Activated CD8-positive, alpha-beta memory T cell treated with anti-CD3 and anti-CD28 coated beads, Interleukin-2, amount 50 U/mL, for 1 hour (primary cell): ENCODE data around the gene ARHGAP24.
"Not testable (repeated sequence)": the region's sequence is repeated elsewhere in the genome, so short reads cannot be mapped to it uniquely, and the experiment has no call there.

ENCODE experiments used
- DNase-seq: peaks from one replicate; pipeline ENCODE4 v3.0.0-alpha.2; 2020; ENCODE audit errors: extremely low read depth

Gene ARHGAP24

DNA sequence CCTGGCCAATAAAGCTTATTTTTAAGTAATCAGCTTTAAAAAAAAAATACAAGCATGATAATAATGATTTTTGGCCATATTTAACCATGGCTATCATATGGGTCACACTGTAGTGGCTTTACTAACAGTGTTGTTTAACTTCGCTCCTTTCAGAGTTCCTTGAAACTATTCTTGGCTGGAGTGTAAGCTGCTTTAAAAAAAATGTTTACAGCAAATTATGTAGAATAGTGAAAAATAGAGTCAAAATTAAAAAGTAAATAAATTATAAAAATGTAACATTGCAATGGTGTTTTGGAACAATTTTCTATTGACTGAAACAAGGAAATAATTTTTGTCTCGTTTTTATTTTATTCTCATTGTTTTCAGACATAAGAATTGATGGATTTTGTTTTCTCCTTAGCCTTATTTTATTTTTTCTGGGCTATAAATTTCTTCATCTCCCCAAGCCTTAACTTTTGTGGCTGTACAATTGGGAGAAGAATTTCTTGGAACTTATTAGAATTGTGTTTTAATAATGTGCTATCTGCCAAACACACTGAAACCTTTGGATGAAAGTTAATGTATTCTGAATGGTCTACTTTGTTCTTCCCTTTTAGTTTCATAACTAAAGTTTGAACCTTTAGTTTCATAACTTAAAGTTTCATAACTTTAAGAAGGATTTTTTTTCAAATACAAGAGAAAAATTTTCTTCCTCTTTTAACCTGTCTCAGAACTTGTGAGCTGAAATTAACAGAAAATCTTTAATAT is 182.0 kb downstream of the ARHGAP24 start:
- DNase-seq = no peak

DNA sequence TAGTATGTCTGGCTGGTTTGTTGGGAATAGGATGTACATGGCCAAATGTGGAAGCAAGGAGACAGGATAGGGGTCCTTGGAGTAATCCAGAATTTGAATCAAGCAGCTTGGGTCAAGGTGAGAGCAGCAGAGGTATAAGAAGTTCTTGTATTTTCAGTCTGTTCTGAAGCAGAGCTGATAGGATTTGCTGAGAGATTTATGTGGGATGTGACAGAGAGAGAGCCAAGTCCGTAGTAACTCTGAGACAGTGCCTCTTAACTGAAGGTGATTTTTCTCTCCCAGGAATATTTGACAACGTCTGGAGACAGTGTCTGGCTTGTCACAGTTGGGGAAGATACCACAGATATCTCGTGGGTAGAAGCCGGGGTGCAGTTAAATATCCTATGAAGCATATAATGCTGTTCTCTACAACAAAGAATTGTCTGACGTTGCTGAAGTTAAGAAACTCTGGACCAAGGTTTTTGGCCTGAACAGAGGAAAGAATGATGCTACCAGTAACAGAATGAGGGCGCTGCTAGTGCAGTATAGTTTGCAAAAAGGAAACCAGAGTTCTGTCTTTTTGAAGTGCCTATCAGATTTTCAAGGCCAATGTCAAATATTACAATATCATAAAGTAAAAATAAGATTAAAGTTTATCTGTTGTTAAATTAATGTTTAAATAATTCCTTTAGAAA is 184.0 kb downstream of the ARHGAP24 start:
- no peak for DNase-seq

DNA sequence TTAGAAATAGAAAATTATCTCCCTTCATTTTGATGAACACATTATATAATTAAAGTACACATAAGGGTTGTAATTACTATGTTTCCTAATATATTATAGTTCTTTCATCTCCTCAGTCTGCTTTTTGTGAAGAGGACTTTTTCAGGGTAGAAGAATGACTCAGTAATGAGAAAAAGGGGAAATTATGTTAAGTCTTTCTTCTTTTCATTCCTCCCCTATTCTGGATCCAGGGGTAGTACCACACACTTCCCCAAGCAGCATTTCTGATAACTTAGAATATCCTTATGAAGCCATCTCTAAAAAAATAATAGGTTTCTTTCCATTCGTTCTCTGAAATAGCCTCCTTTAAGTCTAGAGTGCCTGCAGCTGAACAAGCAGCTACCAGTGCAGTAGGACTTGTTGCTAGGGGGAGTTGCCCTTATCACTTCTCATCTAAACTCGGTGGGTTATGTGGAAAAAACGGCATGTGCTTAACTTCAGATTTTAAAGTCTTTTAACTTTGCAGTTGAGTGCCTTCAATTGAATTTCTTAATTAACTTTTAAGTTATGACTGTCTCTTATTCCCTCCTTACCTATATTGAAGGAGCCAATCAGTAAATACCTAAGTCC is 184.8 kb downstream of the ARHGAP24 start:
- DNase-seq = no peak

DNA sequence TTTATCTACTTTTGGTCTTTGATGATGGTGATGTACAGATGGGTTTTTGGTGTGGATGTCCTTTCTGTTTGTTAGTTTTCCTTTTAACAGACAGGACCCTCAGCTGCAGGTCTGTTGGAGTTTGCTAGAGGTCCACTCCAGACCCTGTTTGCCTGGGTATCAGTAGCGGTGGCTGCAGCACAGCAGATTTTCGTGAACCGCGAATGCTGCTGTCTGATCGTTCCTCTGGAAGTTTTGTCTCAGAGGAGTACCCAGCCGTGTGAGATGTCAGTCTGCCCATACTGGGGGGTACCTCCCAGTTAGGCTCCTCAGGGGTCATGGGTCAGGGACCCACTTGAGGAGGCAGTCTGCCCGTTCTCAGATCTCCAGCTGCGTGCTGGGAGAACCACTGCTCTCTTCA is 191.7 kb downstream of the ARHGAP24 start:
- not testable (repeated sequence) for DNase-seq

DNA sequence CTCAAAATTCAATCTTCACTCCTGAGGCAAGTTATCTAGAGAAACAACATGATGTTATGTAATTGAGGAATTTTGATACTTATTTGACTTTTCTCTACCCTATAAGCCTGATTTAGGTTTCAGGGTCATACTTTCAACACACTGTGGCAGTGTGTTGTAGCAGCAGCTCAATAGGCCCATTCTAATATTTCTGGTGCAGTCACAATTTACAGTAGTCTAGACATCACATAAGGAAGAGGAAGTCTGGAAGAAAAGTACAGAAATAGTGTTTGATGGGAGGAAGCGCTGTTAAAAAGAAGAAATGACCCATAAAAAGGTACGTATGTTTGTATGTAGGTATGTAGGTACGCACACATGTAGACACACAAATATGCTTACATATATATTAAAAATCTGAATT is 194.3 kb downstream of the ARHGAP24 start:
- no peak for DNase-seq

DNA sequence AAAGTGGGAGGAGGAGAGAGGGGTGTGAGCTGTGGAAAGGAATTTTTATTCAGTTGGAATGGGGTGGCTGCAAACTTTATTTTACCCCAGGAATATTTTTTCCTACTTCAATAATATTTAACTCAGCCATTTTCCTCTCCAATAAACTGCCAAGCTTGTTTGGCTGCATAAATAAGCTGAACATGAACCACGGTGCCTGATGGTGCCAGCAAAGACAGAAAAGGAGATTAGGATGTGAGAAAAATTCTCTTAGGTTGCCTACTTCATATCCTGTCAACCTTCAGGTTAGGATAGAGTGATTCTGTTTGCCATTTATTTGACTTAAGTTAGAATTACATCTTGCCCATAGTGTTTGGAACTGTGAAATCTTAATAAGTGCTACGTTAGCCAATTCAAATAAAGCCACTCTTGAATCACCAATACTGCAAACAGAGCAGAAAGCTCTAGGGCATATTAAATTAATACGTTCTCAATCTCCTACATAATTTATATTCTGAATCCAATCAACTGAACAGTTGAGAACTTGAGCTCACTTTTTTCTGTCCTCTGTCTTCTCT is 195.1 kb downstream of the ARHGAP24 start:
- no peak for DNase-seq

DNA sequence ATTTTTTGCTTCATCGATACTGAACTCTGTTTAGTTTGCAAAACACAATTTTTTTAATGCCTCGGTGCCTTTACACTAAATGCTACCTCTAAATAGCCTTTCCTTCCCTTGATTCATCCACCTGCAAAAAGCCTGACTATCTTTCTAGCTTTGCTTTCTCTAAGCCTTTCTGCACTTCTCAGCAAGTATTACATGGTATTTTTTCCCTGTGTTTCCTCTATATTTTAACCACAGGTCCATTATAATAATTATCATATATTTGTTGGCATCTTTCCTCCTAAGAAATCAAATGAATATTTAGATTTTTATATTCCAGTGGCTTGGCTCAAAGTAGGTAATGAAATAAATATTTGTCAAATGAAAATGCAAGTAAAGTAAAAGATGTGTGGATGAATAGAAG is 196.2 kb downstream of the ARHGAP24 start:
- no peak for DNase-seq

DNA sequence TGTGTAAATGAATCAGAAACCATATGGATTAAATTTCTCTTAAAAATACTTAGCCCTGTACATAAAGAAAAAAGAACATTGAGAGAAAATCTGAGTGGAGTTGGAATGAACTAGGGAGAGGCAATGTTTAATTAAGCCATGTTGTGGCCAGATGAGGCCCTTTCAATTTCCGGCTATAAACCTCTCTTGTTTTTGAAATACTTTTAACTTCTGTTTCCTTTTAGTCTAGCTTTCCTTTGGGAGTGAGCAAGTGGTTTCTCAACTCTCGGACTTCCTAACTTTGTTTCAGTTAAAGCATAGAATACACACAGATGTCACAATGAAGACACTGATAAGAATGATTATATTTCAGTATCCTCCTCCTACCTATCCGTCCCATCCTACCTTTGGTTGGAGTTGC is 197.2 kb downstream of the ARHGAP24 start:
- DNase-seq = no peak

DNA sequence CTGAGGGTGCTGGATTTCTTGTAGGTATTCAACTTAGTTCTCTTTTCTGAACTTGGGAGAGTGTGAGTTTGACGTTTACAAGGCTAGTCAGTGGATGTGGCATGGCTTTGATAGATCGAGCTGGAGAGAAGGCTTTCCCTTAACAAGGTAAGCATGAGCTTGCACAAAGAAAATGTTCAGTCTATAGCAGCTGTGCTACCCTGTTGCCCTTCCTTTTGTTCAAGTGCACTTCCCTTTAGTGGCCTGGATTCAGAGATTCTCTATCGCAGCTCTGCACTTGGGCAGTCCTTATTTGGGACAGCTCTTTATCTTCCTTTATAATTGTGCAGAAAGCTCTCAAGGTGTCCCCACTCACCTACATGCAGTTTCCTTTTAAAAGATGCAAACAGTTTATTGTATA is 198.0 kb downstream of the ARHGAP24 start:
- DNase-seq = no peak

DNA sequence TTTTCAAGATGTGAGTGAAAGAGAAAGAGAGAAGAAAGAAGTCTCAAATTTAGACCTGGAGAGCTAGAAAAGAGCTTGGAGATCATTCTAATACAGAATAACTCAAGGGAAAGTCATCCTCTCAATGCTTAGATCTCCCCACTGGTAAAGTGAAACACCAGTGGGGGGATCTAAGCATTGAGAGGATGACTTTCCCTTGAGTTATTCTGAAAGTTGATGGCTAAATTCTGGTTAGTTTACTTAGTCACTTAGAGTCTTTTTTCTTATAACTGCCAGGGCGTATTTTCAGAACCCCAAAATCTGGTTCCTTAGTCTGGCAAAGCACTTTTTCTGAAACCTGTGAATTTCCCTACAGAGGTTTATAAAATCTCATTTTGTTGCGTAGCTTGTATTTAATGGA is 198.6 kb downstream of the ARHGAP24 start:
- no peak for DNase-seq

DNA sequence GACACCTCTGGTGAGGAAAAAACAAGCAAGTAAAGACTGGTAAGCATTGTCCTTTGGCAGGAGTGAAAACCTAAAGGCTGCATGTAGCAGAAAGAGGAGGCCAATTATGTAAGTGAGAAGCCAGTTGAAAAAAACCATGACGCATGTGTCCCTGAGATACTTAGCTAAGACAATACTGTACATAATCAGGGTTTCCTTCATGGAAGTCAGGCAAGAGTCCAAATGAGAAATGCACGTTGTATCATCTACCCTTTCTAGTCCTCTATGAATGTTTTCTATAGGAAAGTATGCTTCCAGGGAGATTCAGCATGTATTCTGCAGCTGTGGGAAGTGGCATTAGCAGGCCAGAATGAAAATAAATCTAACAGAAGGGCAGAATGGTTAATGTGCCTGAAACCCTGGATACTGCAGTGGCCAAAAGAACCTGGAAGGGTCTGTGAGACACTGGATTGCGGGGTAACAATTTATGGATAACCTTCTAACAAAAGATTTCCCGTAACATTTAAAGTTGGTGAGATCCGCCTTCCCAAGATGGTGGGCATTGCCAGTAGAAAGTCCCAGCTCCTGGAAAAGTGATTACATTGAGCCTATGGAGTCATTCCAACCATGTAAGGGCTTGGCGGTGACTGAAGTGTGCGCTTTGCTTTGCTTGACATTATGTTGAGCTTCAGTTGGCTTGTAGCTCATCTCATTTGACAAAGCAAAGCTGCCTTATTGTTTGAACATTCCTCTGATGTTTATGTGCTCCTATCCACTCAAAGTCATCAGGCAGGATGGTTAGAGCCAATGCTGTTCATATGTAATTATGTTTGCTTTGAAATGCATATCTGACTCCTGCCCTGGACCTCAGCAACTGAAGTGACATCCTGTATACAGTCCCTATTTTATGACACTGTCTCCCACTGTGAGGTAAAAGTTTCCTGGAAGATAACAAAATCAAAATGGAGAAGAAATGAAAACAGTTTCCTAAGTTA is 200.4 kb downstream of the ARHGAP24 start:
- DNase-seq = no peak

DNA sequence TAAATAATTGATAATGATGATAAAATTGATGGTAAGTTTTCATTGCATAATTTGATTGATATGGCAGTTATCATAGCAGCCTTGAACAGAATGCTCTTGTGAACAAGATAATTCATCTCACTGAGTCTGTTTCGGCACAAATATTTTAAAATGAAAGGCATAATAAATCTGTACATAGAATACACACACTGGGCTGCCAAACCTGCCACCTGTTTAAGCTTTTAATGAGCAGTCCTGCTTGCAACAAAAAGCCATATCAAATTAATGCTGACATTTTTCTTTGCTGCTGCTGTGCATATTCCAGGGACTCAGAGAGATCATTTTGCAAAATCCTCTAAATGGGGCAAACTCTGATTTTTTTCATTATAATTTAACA is 201.1 kb downstream of the ARHGAP24 start:
- DNase-seq = no peak

DNA sequence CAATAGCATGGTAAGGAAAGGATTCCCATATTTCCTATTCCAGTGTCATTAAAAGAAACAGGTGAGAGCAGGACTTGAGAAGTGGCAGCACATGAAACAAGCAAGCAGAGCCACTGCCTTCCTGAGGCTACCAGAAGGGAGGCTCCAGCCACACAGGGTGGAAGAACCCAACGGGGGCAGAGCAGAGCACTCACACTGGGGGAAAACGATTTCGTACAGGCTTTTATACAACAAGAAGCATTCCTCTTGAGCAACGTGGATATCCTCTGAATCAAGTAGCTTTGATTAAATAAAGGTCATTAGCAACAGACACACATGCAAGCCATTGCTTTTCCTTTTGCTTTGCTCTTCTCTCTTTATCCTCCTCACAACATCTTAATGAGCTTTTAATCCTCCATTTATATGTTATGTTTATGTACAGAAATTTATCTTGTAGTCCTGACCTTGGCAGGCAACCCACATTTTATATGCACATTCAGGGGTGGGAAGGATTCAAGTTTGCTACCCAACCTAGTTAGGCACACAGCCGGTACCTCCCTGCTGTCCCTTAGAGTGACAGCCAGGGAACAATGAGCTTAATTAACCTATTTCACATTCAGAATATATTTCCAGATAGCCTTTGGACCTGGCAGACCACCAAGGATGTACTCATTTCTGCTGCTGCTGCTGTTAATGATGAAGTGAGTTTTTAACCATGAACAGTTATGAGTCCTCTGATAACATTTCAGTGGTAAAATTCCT is 202.1 kb downstream of the ARHGAP24 start:
- no peak for DNase-seq

DNA sequence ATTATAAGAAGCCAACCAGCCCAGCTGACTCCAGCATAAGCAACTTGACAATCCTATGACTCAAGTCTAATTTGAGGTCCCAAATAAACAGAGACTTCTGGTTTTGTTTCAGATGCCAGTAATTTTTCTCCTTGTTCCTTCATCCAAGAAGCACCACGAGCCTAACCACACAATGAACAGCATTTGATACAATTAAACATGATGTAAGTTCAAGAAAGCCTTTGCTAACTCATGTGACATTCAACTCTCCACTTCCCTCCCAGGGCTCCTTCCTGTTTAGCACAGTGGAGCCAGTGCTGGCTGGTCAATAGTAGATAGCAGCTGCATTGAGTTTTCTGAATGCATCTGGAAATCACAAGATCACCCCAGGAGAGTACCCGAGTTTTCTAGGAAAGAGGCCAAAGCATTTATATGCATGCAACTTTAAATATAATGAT is 206.3 kb downstream of the ARHGAP24 start:
- DNase-seq = no peak

DNA sequence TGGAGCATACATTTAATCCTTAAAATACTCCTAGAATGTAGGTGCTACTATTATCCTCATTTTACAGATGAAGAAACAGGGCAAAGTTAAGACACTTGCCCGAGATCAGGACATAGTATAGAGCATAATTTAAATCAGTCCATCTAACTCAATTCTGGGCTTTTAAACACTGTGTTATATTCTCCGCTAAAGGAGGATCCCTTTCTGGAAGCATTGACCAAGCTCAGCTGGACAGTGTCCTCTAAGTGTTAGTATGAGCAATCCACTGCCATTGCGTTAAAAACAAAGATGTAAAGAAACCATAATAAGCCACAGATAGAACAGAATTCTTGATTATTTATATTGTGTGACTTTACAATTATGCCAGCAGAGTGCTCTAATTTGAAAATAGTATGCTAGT is 207.0 kb downstream of the ARHGAP24 start:
- DNase-seq = no peak

DNA sequence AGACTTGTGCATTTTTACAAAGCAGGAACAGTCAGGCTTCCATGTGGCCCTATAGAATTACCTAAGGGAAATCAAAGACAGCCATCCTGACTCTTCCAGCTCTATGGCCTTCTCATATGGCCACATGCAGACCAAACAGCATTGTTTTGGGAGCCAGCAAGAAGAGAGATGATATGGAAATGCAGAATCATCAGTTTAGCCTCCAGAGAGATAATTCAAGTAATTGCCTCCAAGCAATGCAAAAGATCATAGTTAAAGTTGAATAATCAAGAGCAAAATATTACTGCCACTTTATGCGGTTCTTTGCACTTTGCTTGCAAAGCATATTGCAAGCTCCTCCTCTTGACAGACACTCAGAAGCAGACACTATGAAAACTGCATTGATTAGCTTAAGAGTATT is 207.4 kb downstream of the ARHGAP24 start:
- DNase-seq = no peak

DNA sequence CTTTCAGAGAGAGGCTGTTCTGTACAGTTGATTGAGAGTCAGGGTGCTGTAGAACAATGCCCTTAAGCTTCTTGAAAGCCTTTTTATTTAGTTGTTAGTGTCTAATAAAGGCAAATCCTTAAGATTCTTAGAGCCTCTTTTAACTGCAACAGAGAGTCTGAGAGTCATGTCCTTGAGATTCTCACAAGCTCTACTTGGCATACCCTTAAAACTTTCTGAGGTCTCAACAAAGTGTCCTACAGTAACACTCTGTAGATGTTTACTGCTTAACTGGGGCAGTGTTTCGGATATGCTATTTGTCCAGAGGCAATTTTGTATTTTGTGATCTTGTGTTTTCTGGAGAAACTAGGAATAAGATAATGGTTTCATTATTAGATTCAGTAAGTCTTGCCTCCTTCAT is 209.7 kb downstream of the ARHGAP24 start:
- no peak for DNase-seq

DNA sequence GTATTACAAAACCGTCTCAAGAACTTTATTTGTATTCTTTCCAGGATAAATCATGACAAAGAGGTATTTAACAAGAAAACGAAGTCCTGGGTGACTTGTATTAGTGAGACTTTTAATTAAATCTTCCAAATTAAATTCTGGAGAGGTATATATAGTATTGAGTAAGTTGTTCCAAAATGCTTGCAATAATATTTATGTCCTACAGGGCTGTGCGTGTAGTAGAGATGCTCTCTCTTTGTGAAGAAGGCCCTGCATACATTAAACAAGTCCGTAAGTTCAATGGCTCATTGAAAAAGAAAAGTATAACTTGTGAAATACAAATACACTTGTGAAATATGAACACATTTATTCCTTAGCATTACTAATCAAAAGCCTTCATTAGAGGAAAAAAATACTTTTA is 211.4 kb downstream of the ARHGAP24 start:
- DNase-seq = no peak

DNA sequence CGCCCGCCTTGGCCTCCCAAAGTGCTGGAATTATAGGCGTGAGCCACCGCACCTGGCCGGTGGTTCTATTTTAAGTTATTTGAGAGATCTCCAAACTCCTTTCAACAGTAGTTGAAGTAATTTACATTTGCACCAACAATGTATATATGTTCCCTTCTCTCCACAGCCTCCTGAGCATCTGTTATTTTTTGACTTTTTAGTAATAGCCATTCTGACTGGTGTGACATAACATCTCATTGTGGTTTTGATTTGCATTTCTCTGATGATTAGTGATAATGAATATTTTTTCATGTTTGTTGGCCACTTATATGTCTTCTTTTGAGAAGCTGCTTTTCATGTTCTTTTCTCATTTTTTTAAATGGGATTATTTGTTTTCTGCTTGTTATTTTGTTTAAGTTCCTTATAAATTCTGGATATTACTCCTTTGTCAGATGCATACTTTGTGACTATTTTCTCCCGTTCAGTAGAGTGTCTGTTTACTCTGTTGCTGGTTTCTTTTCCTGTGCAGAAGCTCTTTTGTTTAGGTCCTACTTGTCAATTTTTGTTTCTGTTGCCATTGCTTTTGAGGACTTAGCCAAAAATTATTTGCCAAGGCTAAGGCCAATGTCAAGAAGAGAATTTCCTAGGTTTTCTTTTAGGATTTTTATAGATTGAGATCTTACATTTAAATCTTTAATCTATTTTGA is 213.2 kb downstream of the ARHGAP24 start:
- DNase-seq = no peak

DNA sequence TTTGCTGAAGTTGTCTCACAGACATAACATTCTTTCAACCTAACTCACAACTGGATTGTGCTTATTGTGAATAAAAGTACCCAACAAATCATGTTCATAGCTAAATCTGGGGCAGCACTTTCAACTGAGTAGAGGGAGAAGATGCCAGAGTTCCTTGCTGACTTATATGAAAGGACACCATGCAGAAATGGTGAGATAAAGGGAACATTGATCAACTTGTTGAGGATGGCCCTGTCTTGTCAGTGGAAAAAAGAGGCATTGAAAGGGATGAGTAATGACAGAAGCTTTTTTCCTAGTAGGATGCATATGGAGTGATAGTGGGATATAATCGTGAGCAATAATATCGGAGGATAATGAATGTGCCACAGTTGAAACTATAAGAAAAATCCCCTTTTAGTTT is 221.7 kb downstream of the ARHGAP24 start:
- DNase-seq = no peak
